Tibial artery (tissue), 4 donors: Measurements from ENCODE around the gene MTG1.
A peak's percentile ranks its signal among the peaks of the same experiment; 100 is the strongest.

ENCODE experiments used
- DNase-seq, 2 donors: peaks; one replicate each; pipeline ENCODE4 v3.0.0-alpha.2; 2019
- H3K27ac ChIP-seq, 2 donors: fragments of 200-600 bp; sonication (generic) in 1 of 2; 1 replicate in 1 of 2; 2 replicates in 1 of 2; pipeline ENCODE4 v1.5.1; 2018 to 2019; ENCODE audit warnings: mild to moderate bottlenecking in 1 of 2
- H3K27me3 ChIP-seq, 2 donors: fragments of 200-600 bp; sonication (generic) in 1 of 2; one replicate each; pipeline versions ENCODE4 v1.5.1 to v1.6.0; 2016 to 2019
- H3K36me3 ChIP-seq, 3 donors: fragments of 200-600 bp; sonication (generic) in 2 of 3; one replicate each; pipeline ENCODE4 v1.5.1; 2016 to 2019; ENCODE audit warnings: mild to moderate bottlenecking in 2 of 3
- H3K4me1 ChIP-seq, 4 donors: fragments of 200-600 bp; sonication (generic) in 2 of 4; 1 replicate in 3 of 4; 2 replicates in 1 of 4; pipeline ENCODE4 v1.5.1; 2016 to 2019
- H3K4me3 ChIP-seq, 2 donors: fragments of 200-600 bp; sonication (generic) in 1 of 2; 1 replicate in 1 of 2; 2 replicates in 1 of 2; pipeline ENCODE4 v1.5.1; 2018 to 2019; ENCODE audit warnings: mild to moderate bottlenecking in 2 of 2
- H3K9me3 ChIP-seq, 3 donors: fragments of 200-600 bp; sonication (generic) in 1 of 3; one replicate each; pipeline ENCODE4 v1.5.1; 2016 to 2019
- intact Hi-C: fragments of 100-400 bp; cut with DNase I; formaldehyde crosslinking; loops from one replicate; pipeline ENCODE4 v1.15.0; 2023; ENCODE audit warnings: low total_unique reads
- TF ChIP-seq, protein P1 (sequence below), 2 experiments: fragments of 200-600 bp in 1 of 2; fragments of 450-650 bp in 1 of 2; IDR thresholded peaks; one replicate each; pipeline ENCODE4 v1.5.1; 2017 to 2019; ENCODE audit warnings: antibody characterized with exemption in 2 of 2, mild to moderate bottlenecking in 1 of 2, moderate library complexity in 1 of 2

Gene MTG1

GRCh38 chr10:133378251-133379096 is 15.5 kb upstream of the MTG1 start:
- intact Hi-C loops: loop anchor here (5.0 kb wide), 1 partner anchor 116 kb away; no protein-coding TSS in a partner anchor
- H3K36me3 ChIP-seq: peaks cover 0 to 7% (median 3%) of the 10 kb centered on the region in 3 donors
- DNase-seq: peak in 1 of 2 donors; percentile 82

DNA sequence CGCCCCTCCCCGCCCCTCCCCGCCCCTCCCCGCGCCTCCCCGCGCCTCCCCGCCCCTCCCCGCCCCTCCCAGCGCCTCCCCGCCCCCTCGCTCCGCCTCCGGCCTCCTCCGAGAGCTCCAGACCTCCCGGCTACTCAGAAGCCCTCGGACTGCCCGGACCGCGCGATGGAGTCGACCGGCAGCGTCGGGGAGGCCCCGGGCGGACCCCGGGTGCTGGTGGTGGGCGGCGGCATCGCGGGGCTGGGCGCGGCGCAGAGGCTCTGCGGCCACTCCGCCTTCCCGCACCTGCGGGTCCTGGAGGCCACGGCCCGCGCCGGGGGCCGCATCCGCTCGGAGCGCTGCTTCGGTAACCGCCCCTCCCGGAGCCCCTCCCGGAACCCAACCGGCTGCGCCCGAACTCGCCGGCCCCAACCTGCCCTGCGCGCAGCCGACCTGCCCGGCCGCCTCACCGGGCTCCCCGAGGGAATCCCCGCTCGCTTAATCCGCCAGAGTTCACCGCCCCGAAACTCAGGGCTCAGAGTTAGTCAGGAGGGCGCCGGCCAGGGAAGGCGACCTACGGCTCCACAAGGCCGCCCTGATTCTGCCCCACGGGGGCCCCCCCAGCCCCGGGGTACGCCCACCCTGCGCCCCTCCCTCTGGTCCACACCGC is 14.7 kb upstream of the MTG1 start, which contains the start of gene PAOX:
Gene PAOX, plus strand, starts transcription at position 111 of the 649 bp plus-strand sequence. Its CDS starts 55 bp downstream, at position 166.
- peak within 1 kb of the TSS; percentile 82 to 95 for H3K27ac ChIP-seq
- intact Hi-C loops: loop anchor here (5.0 kb wide), 1 partner anchor 117 kb away; no protein-coding TSS in a partner anchor
- H3K27me3 ChIP-seq: no peaks in the 10 kb centered on the region
- H3K4me1 ChIP-seq: peaks cover 0 to 22% (median 18%) of the 10 kb centered on the region in 4 donors
- H3K36me3 ChIP-seq: peaks cover 4 to 15% (median 9%) of the 10 kb centered on the region in 3 donors
- no peaks in the 10 kb centered on the region for H3K9me3 ChIP-seq
- TF ChIP-seq, protein P1, sequence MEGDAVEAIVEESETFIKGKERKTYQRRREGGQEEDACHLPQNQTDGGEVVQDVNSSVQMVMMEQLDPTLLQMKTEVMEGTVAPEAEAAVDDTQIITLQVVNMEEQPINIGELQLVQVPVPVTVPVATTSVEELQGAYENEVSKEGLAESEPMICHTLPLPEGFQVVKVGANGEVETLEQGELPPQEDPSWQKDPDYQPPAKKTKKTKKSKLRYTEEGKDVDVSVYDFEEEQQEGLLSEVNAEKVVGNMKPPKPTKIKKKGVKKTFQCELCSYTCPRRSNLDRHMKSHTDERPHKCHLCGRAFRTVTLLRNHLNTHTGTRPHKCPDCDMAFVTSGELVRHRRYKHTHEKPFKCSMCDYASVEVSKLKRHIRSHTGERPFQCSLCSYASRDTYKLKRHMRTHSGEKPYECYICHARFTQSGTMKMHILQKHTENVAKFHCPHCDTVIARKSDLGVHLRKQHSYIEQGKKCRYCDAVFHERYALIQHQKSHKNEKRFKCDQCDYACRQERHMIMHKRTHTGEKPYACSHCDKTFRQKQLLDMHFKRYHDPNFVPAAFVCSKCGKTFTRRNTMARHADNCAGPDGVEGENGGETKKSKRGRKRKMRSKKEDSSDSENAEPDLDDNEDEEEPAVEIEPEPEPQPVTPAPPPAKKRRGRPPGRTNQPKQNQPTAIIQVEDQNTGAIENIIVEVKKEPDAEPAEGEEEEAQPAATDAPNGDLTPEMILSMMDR (IDR thresholded peaks at IDR 0.05): no peak
- DNase-seq: peak; percentile 57 to 83
- H3K4me3 ChIP-seq: peak within 1 kb of the TSS; percentile 81 to 96

More at GRCh38 chr10:133378251-133379096, 15.5 kb upstream of the MTG1 start:
- Histone ChIP-seq H3K4me1 (peaks cover 0 to 28% (median 21%) of the 10 kb centered on the region in 4 donors), H3K27ac (peak overlapping the region; percentile 82 to 95), H3K4me3 (peak overlapping the region; percentile 81 to 96), H3K9me3 (no peaks in the 10 kb centered on the region), H3K27me3 (no peaks in the 10 kb centered on the region)
- TF ChIP-seq, protein P1 (IDR thresholded peaks at IDR 0.05): no peak

- DNase-seq: no peak
- intact Hi-C loops: loop anchor here (5.0 kb wide), 2 partner anchors 73 to 118 kb away; partner anchors contain the start of genes TUBGCP2 and ZNF511
- peak overlapping the region; percentile 64 to 77 for H3K27ac ChIP-seq
Measured at GRCh38 chr10:133379801-133380666, 13.9 kb upstream of the MTG1 start.

DNA sequence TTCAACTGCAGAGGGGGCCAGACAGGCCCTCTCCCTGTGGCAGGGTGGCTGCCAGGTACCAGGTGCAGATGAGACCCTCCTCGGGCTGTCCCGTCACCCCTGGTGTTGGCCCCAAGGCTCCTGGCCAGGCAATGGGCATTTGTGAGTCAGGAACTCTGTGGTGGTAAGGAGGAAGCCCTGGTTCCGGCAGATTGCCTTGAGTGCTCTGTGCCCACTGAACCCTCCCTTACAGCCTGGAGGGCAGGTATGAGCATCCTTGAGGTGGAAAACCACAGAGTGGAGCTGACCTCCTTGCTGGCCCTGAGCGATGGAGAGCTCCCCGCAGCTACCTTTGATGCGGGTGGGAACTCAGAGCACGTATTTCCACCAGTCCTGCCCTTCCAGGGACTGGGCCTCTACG is 12.9 kb upstream of the MTG1 start:
- intact Hi-C loops: loop anchor here (5.0 kb wide), 1 partner anchor 74 kb away; the partner anchor contains the start of genes TUBGCP2 and ZNF511
- no peak overlapping the region for H3K27ac ChIP-seq

More at GRCh38 chr10:133379801-133380666, 13.9 kb upstream of the MTG1 start:
- TF ChIP-seq, protein P1 (IDR thresholded peaks at IDR 0.05): no peak
- Histone ChIP-seq H3K9me3 (no peaks in the 10 kb centered on the region), H3K27me3 (no peaks in the 10 kb centered on the region), H3K4me1 (peaks cover 0 to 22% (median 18%) of the 10 kb centered on the region in 4 donors), H3K36me3 (peaks cover 4 to 23% (median 14%) of the 10 kb centered on the region in 3 donors), H3K4me3 (peak overlapping the region; percentile 81 to 96)

More for the DNA sequence above, 12.9 kb upstream of the MTG1 start:
- H3K9me3 ChIP-seq: no peaks in the 10 kb centered on the region
- no peak for DNase-seq
- H3K36me3 ChIP-seq: peaks cover 4 to 28% (median 14%) of the 10 kb centered on the region in 3 donors
- H3K4me3 ChIP-seq: no peak overlapping the region
- TF ChIP-seq, protein P1 (IDR thresholded peaks at IDR 0.05): no peak
- H3K4me1 ChIP-seq: peaks cover 0 to 22% (median 18%) of the 10 kb centered on the region in 4 donors
- no peaks in the 10 kb centered on the region for H3K27me3 ChIP-seq
